HepG2 (cell line): ENCODE data around the gene PSMD4. TPM values are rescaled to one million over a fixed set of nuclear protein-coding genes. Genes with fewer than 3 reads are reported as not detected.

Experiments
- FOXK2 ChIP-seq: fragments of 450-650 bp; IDR thresholded peaks from 2 replicates; pipeline ENCODE4 v1.6.1; 2016
- KDM5B ChIP-seq: sonication (generic); formaldehyde crosslinking; IDR thresholded peaks from 2 replicates; pipeline ENCODE4 v1.4.0; 2020; ENCODE audit warnings: missing genetic modification reagents, mild to moderate bottlenecking, borderline replicate concordance
- MAFK ChIP-seq, 2 experiments: IDR thresholded peaks in 1 of 2; conservative IDR thresholded peaks in 1 of 2; 2 replicates each; pipeline ENCODE4 v1.6.1; 2011; ENCODE audit warnings: improper control_type of control experiment in 2 of 2, low read length in 2 of 2
- SMARCE1 ChIP-seq: fragments of 450-650 bp; IDR thresholded peaks from 2 replicates; pipeline ENCODE4 v1.6.1; 2017; ENCODE audit warnings: borderline replicate concordance
- TP53 ChIP-seq: sonication (generic); formaldehyde crosslinking; conservative IDR thresholded peaks from 2 replicates; pipeline ENCODE4 v1.4.0; 2020; ENCODE audit warnings: missing genetic modification reagents
- polyA plus RNA-seq, 8 experiments: library from polyadenylated mRNA; depleted of rRNA in 3 of 8; stranded (reverse) in 7 of 8; unstranded in 1 of 8; fragments of >200 nt; fragmentation: Illumina TruSeq in 4 of 8; extraction: Trizol in 4 of 8; gene quantifications; 2 replicates each; pipeline versions ENCODE4 v1.2.1 to v1.2.3, GENCODE V29; 2011 to 2016; ENCODE audit warnings: low read depth in 4 of 8, missing spikeins in 1 of 8, mixed read lengths in 1 of 8; ENCODE audit not compliant: insufficient read depth in 1 of 8
- total RNA-seq, 5 experiments: library from RNA; depleted of rRNA; stranded (reverse); fragments of >200 nt; fragmentation: Illumina TruSeq; extraction: Trizol; gene quantifications; 2 replicates each; pipeline ENCODE4 v1.2.3, GENCODE V29; 2016; ENCODE audit warnings: low read depth in 1 of 5
- TF ChIP-seq, protein P1 (sequence below): sonication (generic); formaldehyde crosslinking; IDR thresholded peaks from 2 replicates; pipeline ENCODE4 v1.8.0; 2022; ENCODE audit warnings: missing genetic modification reagents, mild to moderate bottlenecking, borderline replicate concordance
- TF ChIP-seq, protein P2 (sequence below): sonication (generic); formaldehyde crosslinking; IDR thresholded peaks from 2 replicates; pipeline ENCODE4 v1.9.0; 2021; ENCODE audit warnings: missing genetic modification reagents, borderline replicate concordance
- TF ChIP-seq, protein P3 (sequence below): sonication (generic); formaldehyde crosslinking; IDR thresholded peaks from 2 replicates; pipeline ENCODE4 v1.8.0; 2022; ENCODE audit warnings: mild to moderate bottlenecking, missing genetic modification reagents, borderline replicate concordance
- TF ChIP-seq, protein P4 (sequence below): sonication (generic); formaldehyde crosslinking; IDR thresholded peaks from 2 replicates; pipeline ENCODE4 v1.9.0; 2021; ENCODE audit warnings: missing genetic modification reagents, mild to moderate bottlenecking, borderline replicate concordance
- TF ChIP-seq, protein P5 (sequence below), 2 experiments: IDR thresholded peaks; 2 replicates each; pipeline ENCODE4 v1.6.1; 2011 to 2012; ENCODE audit warnings: low read length in 2 of 2, borderline replicate concordance in 1 of 2, low read depth in 1 of 2, mild to moderate bottlenecking in 1 of 2, moderate library complexity in 1 of 2
- TF ChIP-seq, protein P6 (sequence below): IDR thresholded peaks from 2 replicates; pipeline ENCODE4 v1.6.1; 2016; ENCODE audit warnings: low read depth, borderline replicate concordance

The PSMD4 gene
- total and polyA plus RNA-seq, 2 of the 13 experiments (the other 11 are each of a cell fraction or from before 2014, with no cell fraction given): 194 to 243 TPM

DNA sequence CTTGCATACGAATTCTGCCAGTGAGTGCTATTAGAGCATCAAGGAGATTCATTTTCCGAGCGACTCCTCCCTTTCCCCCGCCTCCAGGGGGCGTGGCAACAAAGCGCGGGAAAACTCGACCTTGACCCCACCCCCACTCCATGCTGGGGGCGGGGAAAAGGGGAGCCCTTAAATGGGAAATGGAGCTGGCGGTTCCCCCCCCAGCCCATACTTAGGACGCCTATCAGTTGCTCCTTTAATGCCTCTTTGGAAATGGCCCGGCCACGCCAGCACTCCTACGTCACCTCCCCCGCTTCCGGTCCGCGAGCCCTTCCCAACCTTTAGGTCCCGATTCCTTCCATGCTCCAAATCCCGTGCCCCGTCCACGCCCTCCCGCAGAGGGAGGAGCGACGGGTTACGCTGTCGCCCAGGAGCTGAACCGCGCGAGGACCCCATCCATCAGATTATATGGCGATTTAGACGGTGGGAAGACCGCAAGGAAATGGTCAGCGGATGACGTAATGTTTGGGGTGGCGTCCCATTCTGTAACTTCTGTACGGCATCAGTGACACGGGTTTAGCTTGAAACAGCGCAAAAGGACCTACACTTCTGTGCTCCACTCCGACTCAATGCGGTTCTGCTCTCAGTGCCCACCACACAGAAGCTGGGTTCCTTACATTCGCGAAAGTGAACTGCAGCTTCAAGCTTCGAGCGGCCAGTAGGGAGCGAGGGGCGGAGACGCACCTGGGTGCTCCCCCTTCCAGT, 26.9 kb downstream of the PSMD4 start (continued):
- TF ChIP-seq, protein P1, sequence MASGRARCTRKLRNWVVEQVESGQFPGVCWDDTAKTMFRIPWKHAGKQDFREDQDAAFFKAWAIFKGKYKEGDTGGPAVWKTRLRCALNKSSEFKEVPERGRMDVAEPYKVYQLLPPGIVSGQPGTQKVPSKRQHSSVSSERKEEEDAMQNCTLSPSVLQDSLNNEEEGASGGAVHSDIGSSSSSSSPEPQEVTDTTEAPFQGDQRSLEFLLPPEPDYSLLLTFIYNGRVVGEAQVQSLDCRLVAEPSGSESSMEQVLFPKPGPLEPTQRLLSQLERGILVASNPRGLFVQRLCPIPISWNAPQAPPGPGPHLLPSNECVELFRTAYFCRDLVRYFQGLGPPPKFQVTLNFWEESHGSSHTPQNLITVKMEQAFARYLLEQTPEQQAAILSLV (CRISPR knock-in tag): peak; percentile 33; the same call in 1 of the 2 replicates
- TF ChIP-seq, protein P2, sequence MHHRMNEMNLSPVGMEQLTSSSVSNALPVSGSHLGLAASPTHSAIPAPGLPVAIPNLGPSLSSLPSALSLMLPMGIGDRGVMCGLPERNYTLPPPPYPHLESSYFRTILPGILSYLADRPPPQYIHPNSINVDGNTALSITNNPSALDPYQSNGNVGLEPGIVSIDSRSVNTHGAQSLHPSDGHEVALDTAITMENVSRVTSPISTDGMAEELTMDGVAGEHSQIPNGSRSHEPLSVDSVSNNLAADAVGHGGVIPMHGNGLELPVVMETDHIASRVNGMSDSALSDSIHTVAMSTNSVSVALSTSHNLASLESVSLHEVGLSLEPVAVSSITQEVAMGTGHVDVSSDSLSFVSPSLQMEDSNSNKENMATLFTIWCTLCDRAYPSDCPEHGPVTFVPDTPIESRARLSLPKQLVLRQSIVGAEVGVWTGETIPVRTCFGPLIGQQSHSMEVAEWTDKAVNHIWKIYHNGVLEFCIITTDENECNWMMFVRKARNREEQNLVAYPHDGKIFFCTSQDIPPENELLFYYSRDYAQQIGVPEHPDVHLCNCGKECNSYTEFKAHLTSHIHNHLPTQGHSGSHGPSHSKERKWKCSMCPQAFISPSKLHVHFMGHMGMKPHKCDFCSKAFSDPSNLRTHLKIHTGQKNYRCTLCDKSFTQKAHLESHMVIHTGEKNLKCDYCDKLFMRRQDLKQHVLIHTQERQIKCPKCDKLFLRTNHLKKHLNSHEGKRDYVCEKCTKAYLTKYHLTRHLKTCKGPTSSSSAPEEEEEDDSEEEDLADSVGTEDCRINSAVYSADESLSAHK: 0 out of 2 replicates have a peak, but pooled peaks have one; percentile 37
- TF ChIP-seq FOXK2: no peak
- TF ChIP-seq, protein P3, sequence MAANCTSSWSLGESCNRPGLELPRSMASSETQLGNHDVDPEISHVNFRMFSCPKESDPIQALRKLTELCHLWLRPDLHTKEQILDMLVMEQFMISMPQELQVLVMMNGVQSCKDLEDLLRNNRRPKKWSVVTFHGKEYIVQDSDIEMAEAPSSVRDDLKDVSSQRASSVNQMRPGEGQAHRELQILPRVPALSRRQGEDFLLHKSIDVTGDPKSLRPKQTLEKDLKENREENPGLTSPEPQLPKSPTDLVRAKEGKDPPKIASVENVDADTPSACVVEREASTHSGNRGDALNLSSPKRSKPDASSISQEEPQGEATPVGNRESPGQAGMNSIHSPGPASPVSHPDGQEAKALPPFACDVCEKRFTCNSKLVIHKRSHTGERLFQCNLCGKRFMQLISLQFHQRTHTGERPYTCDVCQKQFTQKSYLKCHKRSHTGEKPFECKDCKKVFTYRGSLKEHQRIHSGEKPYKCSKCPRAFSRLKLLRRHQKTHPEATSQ (CRISPR knock-in tag): peak; percentile 42; the same call in 1 of the 2 replicates
- TF ChIP-seq, protein P4, sequence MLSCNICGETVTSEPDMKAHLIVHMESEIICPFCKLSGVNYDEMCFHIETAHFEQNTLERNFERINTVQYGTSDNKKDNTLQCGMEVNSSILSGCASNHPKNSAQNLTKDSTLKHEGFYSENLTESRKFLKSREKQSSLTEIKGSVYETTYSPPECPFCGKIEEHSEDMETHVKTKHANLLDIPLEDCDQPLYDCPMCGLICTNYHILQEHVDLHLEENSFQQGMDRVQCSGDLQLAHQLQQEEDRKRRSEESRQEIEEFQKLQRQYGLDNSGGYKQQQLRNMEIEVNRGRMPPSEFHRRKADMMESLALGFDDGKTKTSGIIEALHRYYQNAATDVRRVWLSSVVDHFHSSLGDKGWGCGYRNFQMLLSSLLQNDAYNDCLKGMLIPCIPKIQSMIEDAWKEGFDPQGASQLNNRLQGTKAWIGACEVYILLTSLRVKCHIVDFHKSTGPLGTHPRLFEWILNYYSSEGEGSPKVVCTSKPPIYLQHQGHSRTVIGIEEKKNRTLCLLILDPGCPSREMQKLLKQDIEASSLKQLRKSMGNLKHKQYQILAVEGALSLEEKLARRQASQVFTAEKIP (CRISPR knock-in tag): no peak
- 0 out of 2 replicates have a peak, but pooled peaks have one; percentile 32 for TF ChIP-seq KDM5B (CRISPR knock-in tag)
- no peak for TF ChIP-seq TP53 (CRISPR knock-in tag)
- TF ChIP-seq, protein P5, sequence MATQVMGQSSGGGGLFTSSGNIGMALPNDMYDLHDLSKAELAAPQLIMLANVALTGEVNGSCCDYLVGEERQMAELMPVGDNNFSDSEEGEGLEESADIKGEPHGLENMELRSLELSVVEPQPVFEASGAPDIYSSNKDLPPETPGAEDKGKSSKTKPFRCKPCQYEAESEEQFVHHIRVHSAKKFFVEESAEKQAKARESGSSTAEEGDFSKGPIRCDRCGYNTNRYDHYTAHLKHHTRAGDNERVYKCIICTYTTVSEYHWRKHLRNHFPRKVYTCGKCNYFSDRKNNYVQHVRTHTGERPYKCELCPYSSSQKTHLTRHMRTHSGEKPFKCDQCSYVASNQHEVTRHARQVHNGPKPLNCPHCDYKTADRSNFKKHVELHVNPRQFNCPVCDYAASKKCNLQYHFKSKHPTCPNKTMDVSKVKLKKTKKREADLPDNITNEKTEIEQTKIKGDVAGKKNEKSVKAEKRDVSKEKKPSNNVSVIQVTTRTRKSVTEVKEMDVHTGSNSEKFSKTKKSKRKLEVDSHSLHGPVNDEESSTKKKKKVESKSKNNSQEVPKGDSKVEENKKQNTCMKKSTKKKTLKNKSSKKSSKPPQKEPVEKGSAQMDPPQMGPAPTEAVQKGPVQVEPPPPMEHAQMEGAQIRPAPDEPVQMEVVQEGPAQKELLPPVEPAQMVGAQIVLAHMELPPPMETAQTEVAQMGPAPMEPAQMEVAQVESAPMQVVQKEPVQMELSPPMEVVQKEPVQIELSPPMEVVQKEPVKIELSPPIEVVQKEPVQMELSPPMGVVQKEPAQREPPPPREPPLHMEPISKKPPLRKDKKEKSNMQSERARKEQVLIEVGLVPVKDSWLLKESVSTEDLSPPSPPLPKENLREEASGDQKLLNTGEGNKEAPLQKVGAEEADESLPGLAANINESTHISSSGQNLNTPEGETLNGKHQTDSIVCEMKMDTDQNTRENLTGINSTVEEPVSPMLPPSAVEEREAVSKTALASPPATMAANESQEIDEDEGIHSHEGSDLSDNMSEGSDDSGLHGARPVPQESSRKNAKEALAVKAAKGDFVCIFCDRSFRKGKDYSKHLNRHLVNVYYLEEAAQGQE (IDR thresholded peaks at IDR 0.05; ENCODE audit: borderline replicate concordance in 1 of 2, low read depth in 1 of 2, low read length in 2 of 2): no peak
- TF ChIP-seq, protein P6, sequence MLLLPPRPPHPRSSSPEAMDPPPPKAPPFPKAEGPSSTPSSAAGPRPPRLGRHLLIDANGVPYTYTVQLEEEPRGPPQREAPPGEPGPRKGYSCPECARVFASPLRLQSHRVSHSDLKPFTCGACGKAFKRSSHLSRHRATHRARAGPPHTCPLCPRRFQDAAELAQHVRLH (CRISPR knock-in tag): no peak
- no peak for TF ChIP-seq MAFK (conservative IDR thresholded peaks at IDR 0.05 in 1 of 2, IDR thresholded peaks at IDR 0.05 in 1 of 2; ENCODE audit: low read length in 2 of 2)
- TF ChIP-seq SMARCE1: no peak
